GM10248 (cell line): ENCODE measurements around the gene ACACA.

ENCODE experiments used
- CTCF ChIA-PET: fragments of 300-600 bp; sonication (Branson Sonifier 250); formaldehyde crosslinking; extraction: SDS; loops from one replicate; lab custom pipeline; 2021; ENCODE audit warnings: antibody characterized with exemption; lab: Yijun Ruan, JAX
- POLR2A ChIA-PET: fragments of 350-650 bp; sonication (Branson Sonifier 250); formaldehyde crosslinking; extraction: SDS; loops from one replicate; lab custom pipeline; 2020; ENCODE audit warnings: antibody characterized with exemption; lab: Yijun Ruan, JAX
- DNase-seq: peaks from one replicate; pipeline ENCODE4 v3.0.0; 2012; ENCODE audit errors: extremely low spot score
- TF ChIP-seq, protein P1 (sequence below): IDR thresholded peaks from 2 replicates; pipeline ENCODE4 v1.5.1; 2012; ENCODE audit warnings: mild to moderate bottlenecking, low read depth; ENCODE audit errors: extremely low read depth, missing control alignments, control extremely low read depth

ACACA gene

GRCh38 chr17:37388266-37388665 is 18.4 kb downstream of the ACACA start:
- ChIA-PET POLR2A (no interaction called here), CTCF (interaction anchor here (3.2 to 11.7 kb wide), 2 partner anchors 9 to 14 kb away, joined by 20 to 143 read pairs; partner anchors contain the start of gene C17orf78)
- DNase-seq: no peak
- TF ChIP-seq, protein P1, sequence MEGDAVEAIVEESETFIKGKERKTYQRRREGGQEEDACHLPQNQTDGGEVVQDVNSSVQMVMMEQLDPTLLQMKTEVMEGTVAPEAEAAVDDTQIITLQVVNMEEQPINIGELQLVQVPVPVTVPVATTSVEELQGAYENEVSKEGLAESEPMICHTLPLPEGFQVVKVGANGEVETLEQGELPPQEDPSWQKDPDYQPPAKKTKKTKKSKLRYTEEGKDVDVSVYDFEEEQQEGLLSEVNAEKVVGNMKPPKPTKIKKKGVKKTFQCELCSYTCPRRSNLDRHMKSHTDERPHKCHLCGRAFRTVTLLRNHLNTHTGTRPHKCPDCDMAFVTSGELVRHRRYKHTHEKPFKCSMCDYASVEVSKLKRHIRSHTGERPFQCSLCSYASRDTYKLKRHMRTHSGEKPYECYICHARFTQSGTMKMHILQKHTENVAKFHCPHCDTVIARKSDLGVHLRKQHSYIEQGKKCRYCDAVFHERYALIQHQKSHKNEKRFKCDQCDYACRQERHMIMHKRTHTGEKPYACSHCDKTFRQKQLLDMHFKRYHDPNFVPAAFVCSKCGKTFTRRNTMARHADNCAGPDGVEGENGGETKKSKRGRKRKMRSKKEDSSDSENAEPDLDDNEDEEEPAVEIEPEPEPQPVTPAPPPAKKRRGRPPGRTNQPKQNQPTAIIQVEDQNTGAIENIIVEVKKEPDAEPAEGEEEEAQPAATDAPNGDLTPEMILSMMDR: no peak

- ChIA-PET POLR2A (no interaction called here), CTCF (interaction anchor here (0.7 to 11.7 kb wide), 5 partner anchors 8 to 36 kb away, joined by 3 to 143 read pairs (median 3); partner anchors contain the start of gene C17orf78)
- TF ChIP-seq, protein P1: no peak
- DNase-seq: no peak
Measured at GRCh38 chr17:37386462-37386861, 20.2 kb downstream of the ACACA start.

DNA sequence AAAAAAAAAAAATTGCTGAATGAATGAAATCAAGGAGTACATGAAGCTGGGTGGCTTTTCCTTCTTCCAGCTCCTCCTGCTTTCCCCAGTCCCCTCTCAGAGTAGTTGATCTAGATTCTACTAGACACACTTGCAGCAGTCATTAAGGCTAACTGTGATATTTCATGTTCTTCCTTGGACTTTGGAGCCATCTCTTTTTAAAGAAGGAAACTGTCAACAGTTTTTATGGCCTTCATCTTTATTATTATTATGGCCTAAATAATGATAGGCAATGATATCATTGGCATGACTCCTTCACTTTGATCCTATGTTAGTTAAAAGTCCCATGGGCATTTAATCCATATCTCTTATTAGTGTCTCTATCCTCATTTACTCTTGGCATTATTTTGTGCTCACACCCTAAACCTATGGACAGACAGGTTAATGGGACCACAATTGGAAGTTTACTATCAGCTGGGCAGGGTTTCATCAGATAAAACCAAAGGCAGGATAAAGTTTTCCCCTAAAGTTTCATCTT is 21.1 kb downstream of the ACACA start:
- TF ChIP-seq, protein P1: no peak
- DNase-seq: no peak
- ChIA-PET POLR2A (no interaction called here), CTCF (interaction anchor here (0.7 to 11.7 kb wide), 4 partner anchors 11 to 35 kb away, joined by 3 to 143 read pairs (median 12); partner anchors contain the start of gene C17orf78)

DNA sequence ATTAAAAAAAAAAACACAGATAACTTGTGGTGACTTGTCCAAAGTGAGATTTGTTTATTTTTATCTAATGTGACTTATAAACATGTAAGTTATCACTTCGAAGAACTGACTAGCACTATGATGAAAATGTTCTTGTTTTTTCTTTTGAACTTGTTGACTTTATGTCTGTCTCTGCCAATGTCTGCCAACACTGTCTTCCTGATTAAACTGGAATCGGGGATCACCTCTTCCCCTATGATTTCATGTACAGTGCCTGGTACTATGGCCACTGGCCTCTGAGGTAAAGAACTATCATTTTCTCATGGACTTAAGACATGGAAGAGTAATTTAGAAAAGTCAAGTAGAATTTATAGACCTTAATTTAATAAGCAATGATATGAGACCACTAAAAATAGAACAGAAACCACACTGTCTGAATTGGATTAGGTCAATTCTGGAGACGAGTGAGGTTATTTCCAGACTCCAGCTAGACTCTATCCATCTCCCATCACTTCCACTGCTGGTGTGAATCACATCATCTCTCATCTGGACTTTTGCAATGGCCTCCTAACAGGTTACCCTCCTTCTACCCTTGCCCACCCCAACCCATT is 22.0 kb downstream of the ACACA start:
- CTCF ChIA-PET: interaction anchor here (11.7 kb wide), 1 partner anchor 10 kb away, joined by 143 read pairs; the partner anchor contains the start of gene C17orf78
- no peak for DNase-seq
- TF ChIP-seq, protein P1: no peak
- POLR2A ChIA-PET: interaction anchor here (0.6 kb wide), 1 partner anchor 840 kb away, joined by 7 read pairs; the partner anchor contains the start of gene GGNBP2

DNA sequence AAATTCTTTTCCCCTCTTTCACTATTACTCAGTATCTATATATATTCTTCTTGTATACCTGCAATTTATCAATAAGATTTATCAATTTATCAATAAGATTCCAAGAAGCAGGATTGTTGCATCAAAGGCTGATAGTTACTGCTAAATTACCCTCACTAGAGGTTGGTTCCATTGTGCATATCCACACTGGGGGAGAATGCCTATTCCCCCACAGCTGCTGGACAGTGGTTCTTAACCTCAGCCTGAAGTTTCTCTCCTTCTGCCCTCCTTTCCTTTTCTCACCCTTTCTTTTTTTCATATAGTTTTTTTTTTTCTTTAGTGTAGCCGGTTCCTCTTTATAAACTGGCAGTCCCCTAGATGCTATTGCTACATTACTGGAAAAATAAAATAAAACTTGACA is 24.6 kb downstream of the ACACA start:
- no peak for DNase-seq
- CTCF ChIA-PET: interaction anchor here (1.9 kb wide), 1 partner anchor 8 kb away, joined by 21 read pairs; no protein-coding TSS in a partner anchor
- POLR2A ChIA-PET: no interaction called here
- TF ChIP-seq, protein P1: no peak

- ChIA-PET CTCF (interaction anchor here (0.8 to 5.7 kb wide), 9 partner anchors 8 to 774 kb away, joined by 3 to 143 read pairs (median 5); partner anchors contain the start of gene MRM1), POLR2A (no interaction called here)
- TF ChIP-seq, protein P1: no peak
- no peak for DNase-seq
Measured at GRCh38 chr17:37375706-37376105, 30.9 kb downstream of the ACACA start, which contains the start of gene C17orf78. Gene C17orf78 (plus strand): TSS chr17:37375985. CDS start chr17:37376093, 108 bp downstream.
